GM12878 (cell line): Measurements from ENCODE around the gene ICE2. TPM values are rescaled to one million over a fixed set of nuclear protein-coding genes. Genes with fewer than 3 reads are reported as not detected.
A peak's percentile ranks its signal among the peaks of the same experiment; 100 is the strongest.

Experiments
- ATAC-seq: fragments of 200-7000 bp; cut with Tn5 transposase; 3 replicates; pipeline ENCODE4 v1.9.1; 2020; ENCODE audit warnings: mild to moderate bottlenecking, moderate library complexity
- BruUV-seq: library from RNA; stranded (reverse); fragments of 400-500 nt; replicated peaks from 2 replicates; lab custom pipeline; 2021; lab: Mats Ljungman, UMichigan
- CTCF ChIA-PET: fragments of 300-600 bp; sonication (Branson Sonifier 250); formaldehyde crosslinking; extraction: SDS; loops from one replicate; lab custom pipeline; 2021; ENCODE audit warnings: inconsistent platforms; lab: Yijun Ruan, JAX
- POLR2A ChIA-PET: fragments of 350-600 bp; formaldehyde crosslinking; extraction: SDS; loops from one replicate; lab custom pipeline; 2021; ENCODE audit warnings: inconsistent platforms; lab: Charles Lee
- RAD21 ChIA-PET: fragments of 300-600 bp; sonication (Branson Sonifier 250); formaldehyde crosslinking; loops from one replicate; lab custom pipeline; 2023; ENCODE audit warnings: antibody characterized with exemption; ENCODE audit not compliant: unreplicated experiment; lab: Charles Lee
- SMC1A ChIA-PET: fragments of 300-600 bp; sonication (Branson Sonifier 250); formaldehyde crosslinking; loops from one replicate; lab custom pipeline; 2023; ENCODE audit not compliant: unreplicated experiment, uncharacterized antibody; lab: Charles Lee
- DNase-seq: peaks from one replicate; pipeline ENCODE4 v3.0.0-alpha.2; 2011; ENCODE audit warnings: low read depth, low spot score
- FAIRE-seq: peaks from 3 replicates; lab custom pipeline; 2011; peaks lifted over from hg19 to GRCh38; lab: Jason Lieb, UNC
- H2AFZ ChIP-seq: 2 replicates; pipeline ENCODE4 v1.6.0; 2011; ENCODE audit warnings: low read depth, low read length, control low read depth; ENCODE audit not compliant: control insufficient read depth
- H3K27ac ChIP-seq: 2 replicates; pipeline ENCODE4 v1.5.1; 2011; ENCODE audit warnings: control low read depth; ENCODE audit not compliant: control insufficient read depth, insufficient read depth
- H3K27me3 ChIP-seq, 2 experiments: replicated peaks in 1 of 2; 2 replicates each; pipeline versions ENCODE4 v1.6.0 to v1.6.1; 2011; ENCODE audit warnings: low read length in 1 of 2; ENCODE audit not compliant: control insufficient read depth in 2 of 2, insufficient read depth in 2 of 2
- H3K36me3 ChIP-seq, 2 experiments: 2 replicates each; pipeline ENCODE4 v1.5.1; 2011; ENCODE audit warnings: low read length in 1 of 2; ENCODE audit not compliant: control insufficient read depth in 2 of 2, insufficient read depth in 2 of 2
- H3K4me1 ChIP-seq: 2 replicates; pipeline ENCODE4 v1.6.1; 2011; ENCODE audit warnings: mild to moderate bottlenecking, low read length, moderate library complexity, mixed read lengths; ENCODE audit not compliant: control insufficient read depth, insufficient read depth
- H3K4me2 ChIP-seq: 2 replicates; pipeline ENCODE4 v1.6.0; 2011; ENCODE audit warnings: control low read depth; ENCODE audit not compliant: control insufficient read depth, insufficient read depth
- H3K4me3 ChIP-seq: fragments of 200-600 bp; sonication (generic); 2 replicates; pipeline ENCODE4 v1.5.1; 2016
- H3K79me2 ChIP-seq: 2 replicates; pipeline ENCODE4 v1.6.0; 2011; ENCODE audit warnings: low read length; ENCODE audit not compliant: control insufficient read depth, insufficient read depth
- H3K9ac ChIP-seq: 2 replicates; pipeline ENCODE4 v1.8.0; 2011; ENCODE audit warnings: low read length, control low read depth, mixed read lengths; ENCODE audit not compliant: control insufficient read depth, insufficient read depth
- H3K9me3 ChIP-seq: replicated peaks from 3 replicates; pipeline ENCODE4 v1.5.1; 2011; ENCODE audit warnings: mild to moderate bottlenecking, low read length; ENCODE audit not compliant: control insufficient read depth, insufficient read depth
- H4K20me1 ChIP-seq: 2 replicates; pipeline ENCODE4 v1.6.0; 2011; ENCODE audit not compliant: control insufficient read depth, insufficient read depth
- ATF7 ChIP-seq: fragments of 450-650 bp; IDR thresholded peaks from 2 replicates; pipeline ENCODE4 v1.6.1; 2016; ENCODE audit warnings: low read depth, mild to moderate bottlenecking
- CBFB ChIP-seq: IDR thresholded peaks from 2 replicates; pipeline ENCODE4 v1.6.1; 2016; ENCODE audit warnings: antibody characterized with exemption, low read depth
- ELK1 ChIP-seq: IDR thresholded peaks from 2 replicates; pipeline ENCODE4 v1.6.1; 2012; ENCODE audit warnings: low read depth, low read length, improper control_type of control experiment
- HDAC6 ChIP-seq: fragments of 200-600 bp; sonication (generic); IDR thresholded peaks from one replicate; pipeline ENCODE4 v1.8.0; 2017; ENCODE audit warnings: antibody characterized with exemption; ENCODE audit not compliant: unreplicated experiment
- IRF4 ChIP-seq: IDR thresholded peaks from 2 replicates; pipeline ENCODE4 v1.6.1; 2011; ENCODE audit warnings: low read depth, low read length
- JUNB ChIP-seq: IDR thresholded peaks from 2 replicates; pipeline ENCODE4 v1.6.1; 2016; ENCODE audit warnings: antibody characterized with exemption, mild to moderate bottlenecking
- KLF5 ChIP-seq: fragments of 450-650 bp; IDR thresholded peaks from 2 replicates; pipeline ENCODE4 v1.6.1; 2014; ENCODE audit warnings: mild to moderate bottlenecking; ENCODE audit not compliant: partially characterized antibody
- LARP7 ChIP-seq: fragments of 450-650 bp; IDR thresholded peaks from 2 replicates; pipeline ENCODE4 v1.6.1; 2017; ENCODE audit warnings: mild to moderate bottlenecking
- NR2C2 ChIP-seq: IDR thresholded peaks from 2 replicates; pipeline ENCODE4 v1.6.1; 2011; ENCODE audit warnings: borderline replicate concordance, low read depth; ENCODE audit not compliant: control insufficient read depth, insufficient read length
- PKNOX1 ChIP-seq: fragments of 450-650 bp; IDR thresholded peaks from 2 replicates; pipeline ENCODE4 v1.6.1; 2016; ENCODE audit warnings: mild to moderate bottlenecking
- RUNX3 ChIP-seq: IDR thresholded peaks from 2 replicates; pipeline ENCODE4 v1.6.1; 2012; ENCODE audit warnings: low read length, inconsistent platforms
- SMAD1 ChIP-seq: fragments of 450-650 bp; IDR thresholded peaks from 2 replicates; pipeline ENCODE4 v1.6.1; 2018; ENCODE audit warnings: mild to moderate bottlenecking, low read depth; ENCODE audit not compliant: partially characterized antibody
- SP1 ChIP-seq: IDR thresholded peaks from one replicate; pipeline ENCODE4 v1.6.1; 2011; ENCODE audit warnings: low read depth, low read length
- SREBF2 ChIP-seq: IDR thresholded peaks from 2 replicates; pipeline ENCODE4 v1.6.1; 2012; ENCODE audit warnings: mild to moderate bottlenecking, low read length
- TBL1XR1 ChIP-seq: IDR thresholded peaks from 2 replicates; pipeline ENCODE4 v1.6.1; 2012; ENCODE audit warnings: low read depth, low read length, improper control_type of control experiment
- WGBS: methylation state at CpG from one replicate; pipeline ENCODE4 v1.1.6; 2016; ENCODE audit warnings: low lambda C conversion rate; ENCODE audit not compliant: insufficient replicate concordance, insufficient coverage; ENCODE audit errors: missing lambda C conversion rate; 5-methylcytosine and 5-hydroxymethylcytosine counted together
- in situ Hi-C: fragments of 300-500 bp; cut with MboI; formaldehyde crosslinking; loops from 9 replicates; pipeline ENCODE4 v1.14.3; 2018; ENCODE audit warnings: mixed read lengths
- intact Hi-C: fragments of 100-400 bp; cut with micrococcal nuclease; formaldehyde crosslinking; loops from one replicate; pipeline ENCODE4 v1.14.2; 2022; ENCODE audit not compliant: unreplicated experiment
- polyA plus RNA-seq, 11 experiments: library from polyadenylated mRNA; depleted of rRNA in 4 of 11; unstranded in 6 of 11; stranded (reverse) in 5 of 11; fragments of >200 nt; fragmentation: Nextera tagmentation in 4 of 11; fragmentation: Illumina TruSeq in 1 of 11; extraction: Ambion mirVana in 4 of 11; extraction: Trizol in 1 of 11; gene quantifications; 1 replicate in 1 of 11; 2 replicates in 10 of 11; pipeline versions ENCODE4 v1.2.1 to v1.2.3, GENCODE V29; 2011 to 2016; ENCODE audit warnings: inconsistent platforms in 2 of 11, missing spikeins in 2 of 11, low read depth in 1 of 11
- total RNA-seq, 4 experiments: library from RNA; depleted of rRNA in 3 of 4; stranded (reverse); fragments of >200 nt in 3 of 4; fragmentation: Illumina TruSeq in 1 of 4; extraction: Trizol in 1 of 4; gene quantifications; 2 replicates each; pipeline versions ENCODE4 v1.2.1 to v1.2.3, GENCODE V29; 2013 to 2021

ICE2 gene
- total and polyA plus RNA-seq, 10 of the 15 experiments (the other 5 are each of a cell fraction or from before 2014, with no cell fraction given), result 14.2 to 62.0 (median 44.9) TPM

- Histone ChIP-seq H3K9me3 (no peaks in the 10 kb centered on the region), H3K4me2 (no peak overlapping the region), H3K36me3 (peaks cover 0 to 7% of the 10 kb centered on the region in 2 experiments; a peak in 1 of 4 replicates), H3K27ac (no peak overlapping the region), H3K27me3 (no peaks in the 10 kb centered on the region), H4K20me1 (no peaks in the 10 kb centered on the region), H3K9ac (no peak overlapping the region), H3K4me1 (peaks cover 10% of the 10 kb centered on the region), H3K4me3 (no peak overlapping the region), H3K79me2 (peaks cover 50% of the 10 kb centered on the region), H2AFZ (no peak overlapping the region)
- ChIA-PET CTCF (no interaction called here), SMC1A (interaction anchor here (0.6 kb wide), 1 partner anchor 73 kb away, joined by 4 read pairs; no protein-coding TSS in a partner anchor), RAD21 (interaction anchor here (0.6 kb wide), 1 partner anchor 1441 kb away, joined by 3 read pairs; no protein-coding TSS in a partner anchor), POLR2A (interaction anchor here (1.2 kb wide), 1 partner anchor 8 kb away, joined by 3 read pairs; no protein-coding TSS in a partner anchor)
- DNase-seq (no peak), FAIRE-seq (no peak), ATAC-seq (peak; percentile 19)
- BruUV-seq, result no TSS peak
- intact Hi-C loops (loop anchor here (10.0 kb wide), 1 partner anchor 192 kb away; no protein-coding TSS in a partner anchor), in situ Hi-C loops (no loop called here)
- TF ChIP-seq LARP7 (no peak), JUNB (peak; percentile 50), RUNX3 (peak; percentile 66)
- 22% methylated on average over 3 of the region's 3 CpGs for WGBS
Measured at GRCh38 chr15:60392601-60392985, 86.3 kb downstream of the ICE2 start.

DNA sequence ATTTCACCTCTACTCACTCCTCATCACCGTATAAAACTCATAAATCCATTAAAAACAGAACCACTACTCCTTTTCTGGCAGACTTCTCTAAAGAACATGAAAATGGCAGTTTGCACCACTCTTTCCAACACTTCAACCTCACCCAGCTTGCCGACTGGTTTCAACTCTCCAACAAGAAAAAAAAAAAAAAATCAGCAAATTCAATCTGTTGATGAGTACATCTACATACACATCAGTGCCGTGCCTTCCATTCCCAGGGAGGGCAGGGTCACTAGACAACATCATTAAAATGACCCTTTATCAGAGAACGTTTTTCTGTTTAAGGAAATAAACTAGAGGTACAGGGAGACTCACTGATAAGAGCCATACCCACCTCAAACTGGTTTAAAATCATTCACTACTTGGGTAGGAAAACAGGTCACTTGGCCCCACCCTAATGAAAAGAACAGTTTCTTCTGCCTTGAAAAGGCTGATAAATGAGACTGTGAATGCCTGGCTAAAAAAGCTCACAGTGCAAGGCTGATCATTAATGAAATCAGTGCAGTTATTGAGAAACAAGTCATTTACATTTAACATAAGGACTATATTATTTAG lies 87.1 kb downstream of the ICE2 start:
- RAD21 ChIA-PET, result no interaction called here
- Histone ChIP-seq H3K9me3 (no peaks in the 10 kb centered on the region), H3K79me2 (peaks cover 46% of the 10 kb centered on the region), H3K9ac (no peak overlapping the region), H3K4me3 (no peak overlapping the region), H2AFZ (no peak overlapping the region), H4K20me1 (no peaks in the 10 kb centered on the region), H3K27ac (no peak overlapping the region), H3K4me1 (peaks cover 10% of the 10 kb centered on the region), H3K27me3 (no peaks in the 10 kb centered on the region), H3K36me3 (peaks cover 0 to 7% of the 10 kb centered on the region in 2 experiments; a peak in 1 of 4 replicates), H3K4me2 (no peak overlapping the region)
- POLR2A ChIA-PET, result interaction anchor here (1.2 kb wide), 1 partner anchor 9 kb away, joined by 3 read pairs; no protein-coding TSS in a partner anchor
- intact Hi-C loops, result loop anchor here (10.0 kb wide), 1 partner anchor 193 kb away; no protein-coding TSS in a partner anchor
- WGBS, result 57% methylated on average over 4 of the region's 4 CpGs
- CTCF ChIA-PET, result interaction anchor here (1.2 kb wide), 1 partner anchor 33 kb away, joined by 3 read pairs; no protein-coding TSS in a partner anchor
- BruUV-seq, result no TSS peak
- DNase-seq (no peak), ATAC-seq (no peak), FAIRE-seq (no peak)
- in situ Hi-C loops, result no loop called here
- TF ChIP-seq IRF4 (no peak), CBFB (no peak), SMAD1 (no peak), ATF7 (no peak), KLF5 (no peak), PKNOX1 (no peak), ELK1 (no peak), SP1 (no peak), SREBF2 (no peak), HDAC6 (no peak), NR2C2 (no peak), TBL1XR1 (no peak)
- SMC1A ChIA-PET, result no interaction called here
